ENCODE measurements around the gene DTX4. TPM values are rescaled to one million over a fixed set of nuclear protein-coding genes. Genes with fewer than 3 reads are reported as not detected.

Gene DTX4
- total RNA-seq, 8 experiments from 2014 or later: 0.15 to 108 (median 41.7) TPM

DNA sequence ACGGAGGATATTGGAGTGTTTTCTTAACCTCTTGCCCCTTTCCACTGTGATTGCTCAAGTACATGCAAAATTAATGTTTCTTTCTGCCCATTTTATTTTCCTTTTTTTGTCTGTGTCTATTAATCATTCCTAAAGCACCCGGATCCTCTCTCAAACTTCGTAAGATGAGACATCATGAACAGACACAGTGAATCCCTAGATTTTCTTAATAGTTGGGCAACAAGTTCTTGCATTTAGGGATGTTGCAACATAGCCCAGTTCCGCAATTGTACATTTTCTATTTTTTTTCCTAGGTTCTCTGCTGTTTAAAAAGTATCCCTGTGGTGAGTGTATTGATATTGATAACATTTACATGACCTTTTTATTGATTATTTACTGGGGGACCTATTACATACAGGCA, 26.4 kb upstream of the DTX4 start:
- in situ Hi-C loops (cut with MboI; ENCODE audit: low pct_unique_long_range_greater_than_20kb in 2 of 9, low sequenced_read_pairs in 9 of 9, unreplicated experiment in 9 of 9): no loop called here
- Histone ChIP-seq H3K27ac (no peak overlapping the region), H3K4me1 (replicated peaks in 1 of 2) (peaks cover 0 to 3% of the 10 kb centered on the region in 2 donors), H3K4me3 (no peak overlapping the region)
- 0 to 100% (median 82%) methylated on average over 2 to 4 of the region's 4 CpGs; no CpG with 5 or more reads in 1 of the 10 experiments for WGBS, 10 experiments
- no peak for ATAC-seq (replicated peaks in 6 of 8)

DNA sequence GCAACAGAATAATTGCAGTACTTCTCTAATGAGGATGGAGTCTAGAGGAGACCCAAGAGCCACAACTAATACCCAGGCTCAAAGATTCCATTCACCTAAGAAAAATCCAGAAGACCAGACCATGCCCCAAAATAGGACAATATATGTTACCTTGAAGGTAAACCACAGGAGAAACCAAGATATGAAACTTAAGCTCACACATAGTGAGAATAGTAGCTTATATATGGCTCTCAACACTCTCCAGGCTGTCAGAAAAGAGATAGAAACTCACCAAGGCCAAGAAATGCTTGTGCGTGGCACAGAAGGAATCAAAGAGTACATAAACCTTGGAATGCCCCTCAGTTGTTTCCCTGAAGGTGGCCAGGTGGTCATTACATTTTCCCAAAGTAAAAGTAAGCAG, 20.2 kb upstream of the DTX4 start:
- ATAC-seq (replicated peaks in 6 of 8): no peak
- no peak overlapping the region for H3K27ac ChIP-seq
- H3K4me1 ChIP-seq (replicated peaks in 1 of 2): no peaks in the 10 kb centered on the region
- in situ Hi-C loops (cut with MboI; ENCODE audit: low pct_unique_long_range_greater_than_20kb in 2 of 9, low sequenced_read_pairs in 9 of 9, unreplicated experiment in 9 of 9): no loop called here
- no peak overlapping the region for H3K4me3 ChIP-seq
- WGBS, 10 experiments: 86 to 100% (median 100%) methylated on average over 1 of the region's 1 CpG; no CpG with 5 or more reads in 3 of the 10 experiments

DNA sequence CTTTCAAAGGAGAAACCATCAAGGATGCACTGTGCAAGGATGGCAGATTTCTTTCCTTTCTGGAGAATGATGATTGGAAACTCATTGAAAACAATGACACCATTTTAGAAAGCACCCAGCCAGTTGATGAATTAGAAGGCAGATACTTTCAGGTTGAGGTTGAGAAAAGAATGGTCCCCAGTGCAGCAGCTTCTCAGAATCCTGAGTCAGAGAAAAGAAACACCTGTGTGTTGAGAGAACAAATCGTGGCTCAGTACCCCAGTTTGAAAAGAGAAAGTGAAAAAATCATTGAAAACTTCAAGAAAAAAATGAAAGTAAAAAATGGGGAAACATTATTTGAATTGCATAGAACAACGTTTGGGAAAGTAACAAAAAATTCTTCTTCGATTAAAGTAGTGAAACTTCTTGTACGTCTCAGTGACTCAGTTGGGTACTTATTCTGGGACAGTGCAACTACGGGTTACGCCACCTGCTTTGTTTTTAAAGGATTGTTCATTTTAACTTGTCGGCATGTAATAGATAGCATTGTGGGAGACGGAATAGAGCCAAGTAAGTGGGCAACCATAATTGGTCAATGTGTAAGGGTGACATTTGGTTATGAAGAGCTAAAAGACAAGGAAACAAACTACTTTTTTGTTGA, 19.5 kb upstream of the DTX4 start:
- in situ Hi-C loops (cut with MboI; ENCODE audit: low pct_unique_long_range_greater_than_20kb in 2 of 9, low sequenced_read_pairs in 9 of 9, unreplicated experiment in 9 of 9): no loop called here
- no peak overlapping the region for H3K27ac ChIP-seq
- 81 to 100% (median 92%) methylated on average over 4 to 8 of the region's 8 CpGs for WGBS, 10 experiments
- no peak for ATAC-seq (replicated peaks in 6 of 8)
- no peaks in the 10 kb centered on the region for H3K4me1 ChIP-seq (replicated peaks in 1 of 2)
- no peak overlapping the region for H3K4me3 ChIP-seq

GRCh38 chr11:59154610-59155009, 17.3 kb upstream of the DTX4 start:
- 60 to 90% (median 83%) methylated on average over 1 to 5 of the region's 5 CpGs; no CpG with 5 or more reads in 2 of the 10 experiments for WGBS, 10 experiments
- no peak overlapping the region for H3K27ac ChIP-seq
- no peak overlapping the region for H3K4me3 ChIP-seq
- ATAC-seq (replicated peaks in 6 of 8): no peak
- H3K4me1 ChIP-seq (replicated peaks in 1 of 2): no peaks in the 10 kb centered on the region
- in situ Hi-C loops (cut with MboI; ENCODE audit: low pct_unique_long_range_greater_than_20kb in 2 of 9, low sequenced_read_pairs in 9 of 9, unreplicated experiment in 9 of 9): no loop called here

- WGBS, 10 experiments: 0 to 100% (median 56%) methylated on average over 1 to 3 of the region's 3 CpGs; no CpG with 5 or more reads in 1 of the 10 experiments
- in situ Hi-C loops (cut with MboI; ENCODE audit: low pct_unique_long_range_greater_than_20kb in 2 of 9, low sequenced_read_pairs in 9 of 9, unreplicated experiment in 9 of 9): no loop called here
- no peak overlapping the region for H3K4me3 ChIP-seq
- no peak overlapping the region for H3K27ac ChIP-seq
- ATAC-seq (replicated peaks in 6 of 8): no peak
- H3K4me1 ChIP-seq (replicated peaks in 1 of 2): no peaks in the 10 kb centered on the region
Measured at GRCh38 chr11:59157433-59157832, 14.5 kb upstream of the DTX4 start.

- in situ Hi-C loops (cut with MboI; ENCODE audit: low pct_unique_long_range_greater_than_20kb in 2 of 9, low sequenced_read_pairs in 9 of 9, unreplicated experiment in 9 of 9): no loop called here
- no peak overlapping the region for H3K4me3 ChIP-seq
Measured at GRCh38 chr11:59158206-59159068, 13.5 kb upstream of the DTX4 start.

DNA sequence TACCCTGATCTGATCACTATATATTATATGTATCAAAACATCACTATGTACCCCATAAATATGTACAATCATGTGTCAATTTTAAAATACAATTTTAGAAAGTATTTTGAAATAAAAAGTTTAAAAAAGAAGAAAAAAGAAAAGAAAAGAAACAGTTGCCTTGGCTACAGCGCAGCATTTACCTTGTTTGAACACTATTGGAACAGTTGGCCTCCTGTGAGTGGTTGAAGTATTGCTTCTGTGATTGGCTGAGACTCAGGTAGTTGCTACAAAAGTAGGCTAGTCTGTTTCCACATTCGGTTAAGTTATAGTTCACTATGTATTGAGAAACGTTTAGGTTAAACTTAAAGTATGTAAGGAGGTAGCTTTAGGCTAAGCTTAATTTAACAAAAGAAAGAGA, 7.9 kb upstream of the DTX4 start:
- Histone ChIP-seq H3K27ac (no peak overlapping the region), H3K4me1 (replicated peaks in 1 of 2) (no peaks in the 10 kb centered on the region), H3K4me3 (no peak overlapping the region)
- no peak for ATAC-seq (replicated peaks in 6 of 8)
- WGBS, 10 experiments: 33 to 100% (median 83%) methylated on average over 1 to 3 of the region's 3 CpGs
- in situ Hi-C loops (cut with MboI; ENCODE audit: low pct_unique_long_range_greater_than_20kb in 2 of 9, low sequenced_read_pairs in 9 of 9, unreplicated experiment in 9 of 9): loop anchor here in 1 of 9 experiments (10.0 kb wide), 1 partner anchor 261 kb away; the partner anchor contains the start of gene OR5A2

More at GRCh38 chr11:59158206-59159068, 13.5 kb upstream of the DTX4 start:
- H3K27ac ChIP-seq: no peak overlapping the region
- WGBS, 10 experiments: 28 to 64% (median 53%) methylated on average over 3 to 8 of the region's 8 CpGs; no CpG with 5 or more reads in 2 of the 10 experiments
- H3K4me1 ChIP-seq (replicated peaks in 1 of 2): no peaks in the 10 kb centered on the region
- ATAC-seq (replicated peaks in 6 of 8): peak; percentile 84 to 99 (median 96)

- Histone ChIP-seq H3K4me1 (replicated peaks in 1 of 2) (peaks cover 27 to 31% of the 10 kb centered on the region in 2 donors), H3K27ac (peak overlapping the region; percentile 90 to 99), H3K4me3 (peak overlapping the region; percentile 70 to 99 (median 82))
- 0% methylated on average over 1 to 3 of the region's 70 CpGs; no CpG with 5 or more reads in 8 of the 10 experiments for WGBS, 10 experiments
- in situ Hi-C loops (cut with MboI; ENCODE audit: low pct_unique_long_range_greater_than_20kb in 2 of 9, low sequenced_read_pairs in 9 of 9, unreplicated experiment in 9 of 9): no loop called here
- peak; percentile 3 to 37 (median 20) for ATAC-seq (replicated peaks in 6 of 8)
Measured at GRCh38 chr11:59172345-59173079, 580 bp downstream of the DTX4 start.

DNA sequence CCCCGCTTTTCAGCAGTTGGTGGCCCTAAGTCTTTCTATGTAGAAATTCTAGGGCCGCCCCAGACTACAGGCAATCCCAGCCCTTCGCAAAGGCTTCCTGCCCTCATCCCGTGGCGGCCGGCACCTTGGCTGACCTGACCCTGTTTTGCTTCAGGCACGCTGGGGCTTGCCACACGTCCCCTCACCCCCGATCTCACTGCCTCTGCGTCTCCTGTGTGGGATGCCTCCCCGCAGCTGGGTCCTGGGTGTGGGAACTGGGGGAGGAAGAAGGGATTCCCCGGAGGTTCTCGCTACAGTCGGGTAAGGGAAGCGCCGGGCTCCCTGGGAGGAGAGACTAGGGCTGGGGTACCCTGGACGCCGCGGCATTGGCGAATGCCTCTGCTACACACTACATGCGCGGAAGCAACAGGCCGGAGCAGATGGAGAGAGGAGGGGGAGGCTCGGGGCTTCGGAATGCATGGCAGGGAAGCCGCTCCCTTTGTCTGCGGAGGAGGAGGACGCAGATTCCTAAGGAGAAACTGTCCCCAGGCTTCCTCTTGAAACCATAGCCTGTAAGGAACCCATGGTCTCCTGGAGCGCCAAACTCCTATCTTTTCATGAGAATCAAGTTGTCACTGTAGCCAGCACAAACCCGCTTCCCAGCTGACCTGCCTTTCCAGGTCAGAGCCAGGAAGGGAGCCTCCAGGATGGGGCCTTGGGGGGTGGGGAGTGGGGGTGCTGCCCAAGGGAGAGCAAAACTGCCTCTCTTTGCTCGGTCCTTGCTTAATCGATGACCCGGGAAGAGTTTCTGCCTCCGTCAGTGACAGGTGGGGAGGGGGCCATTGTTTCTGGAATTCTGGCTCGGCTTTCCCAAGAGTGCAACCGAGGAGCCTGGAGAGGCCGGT, 1.4 kb downstream of the DTX4 start:
- H3K4me1 ChIP-seq (replicated peaks in 1 of 2): peaks cover 31 to 34% of the 10 kb centered on the region in 2 donors
- peak overlapping the region; percentile 90 to 99 for H3K27ac ChIP-seq
- H3K4me3 ChIP-seq: peak overlapping the region; percentile 70 to 99 (median 82)
- WGBS, 10 experiments: 0 to 20% (median 2%) methylated on average over 1 to 11 of the region's 37 CpGs; no CpG with 5 or more reads in 4 of the 10 experiments
- in situ Hi-C loops (cut with MboI; ENCODE audit: low pct_unique_long_range_greater_than_20kb in 2 of 9, low sequenced_read_pairs in 9 of 9, unreplicated experiment in 9 of 9): no loop called here
- ATAC-seq (replicated peaks in 6 of 8): peak; percentile 1 to 42 (median 26)

DNA sequence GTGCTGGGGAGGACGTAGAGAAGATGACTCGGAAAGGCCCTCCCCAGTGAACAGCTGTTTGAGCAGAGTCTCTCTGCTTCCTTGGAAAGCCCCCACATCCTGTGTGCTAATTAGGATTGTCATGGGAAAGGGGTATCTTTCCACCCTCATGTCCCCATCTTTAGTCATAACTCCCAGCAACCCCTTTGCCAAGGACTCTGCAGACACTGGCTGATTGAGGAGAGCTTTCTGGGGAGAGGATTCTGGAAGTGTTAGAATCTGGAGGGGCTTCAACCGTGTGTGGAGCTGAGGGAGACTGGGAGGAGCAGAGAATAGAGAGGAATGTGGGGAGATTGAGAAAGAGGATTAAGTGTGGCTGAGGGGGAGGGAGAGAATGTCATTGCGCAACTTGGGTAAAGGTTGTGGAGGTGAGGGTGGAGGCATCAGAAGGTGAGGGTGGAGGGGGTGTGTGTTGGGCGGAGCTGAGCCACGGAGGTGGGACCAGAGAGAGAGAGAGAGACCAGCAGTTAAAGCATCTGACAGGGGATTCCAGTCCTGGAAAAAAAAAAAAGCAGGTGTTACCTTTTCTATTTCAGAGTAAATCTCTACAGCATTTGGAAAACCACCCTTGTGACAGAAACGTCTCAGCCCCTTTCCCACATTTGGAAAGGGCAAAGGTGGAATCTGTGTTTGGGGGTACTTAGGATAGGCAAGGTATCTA, 2.2 kb downstream of the DTX4 start:
- H3K27ac ChIP-seq: peak overlapping the region; percentile 90 to 99
- peak overlapping the region; percentile 70 to 99 (median 82) for H3K4me3 ChIP-seq
- in situ Hi-C loops (cut with MboI; ENCODE audit: low pct_unique_long_range_greater_than_20kb in 2 of 9, low sequenced_read_pairs in 9 of 9, unreplicated experiment in 9 of 9): no loop called here
- no peak for ATAC-seq (replicated peaks in 6 of 8)
- 0 to 3% (median 0%) methylated on average over 1 to 6 of the region's 7 CpGs; no CpG with 5 or more reads in 7 of the 10 experiments for WGBS, 10 experiments
- H3K4me1 ChIP-seq (replicated peaks in 1 of 2): peaks cover 31 to 40% of the 10 kb centered on the region in 2 donors

- WGBS, 10 experiments: 5 to 80% (median 27%) methylated on average over 2 to 6 of the region's 7 CpGs; no CpG with 5 or more reads in 6 of the 10 experiments
- Histone ChIP-seq H3K4me1 (replicated peaks in 1 of 2) (peaks cover 34 to 42% of the 10 kb centered on the region in 2 donors), H3K27ac (peak overlapping the region; percentile 90 to 99), H3K4me3 (peak overlapping the region; percentile 70 to 99 (median 82))
- ATAC-seq (replicated peaks in 6 of 8): no peak
- in situ Hi-C loops (cut with MboI; ENCODE audit: low pct_unique_long_range_greater_than_20kb in 2 of 9, low sequenced_read_pairs in 9 of 9, unreplicated experiment in 9 of 9): loop anchor here in 3 of 9 experiments (25.0 kb wide), 2 partner anchors 113 to 263 kb away; partner anchors contain the start of genes OR5A1 (in 2 of the 3) and OR5A2 (in 2 of the 3)
Measured at GRCh38 chr11:59174664-59175033, 2.7 kb downstream of the DTX4 start.

All from motor neuron (in vitro differentiated cells).